HPDE6-E6E7 (cell line): ENCODE data around the gene FAM43B.
A peak's percentile ranks its signal among the peaks of the same experiment; 100 is the strongest.

Source experiments
- DNase-seq: peaks from one replicate; pipeline ENCODE4 v3.0.0; 2011; ENCODE audit warnings: missing footprints; ENCODE audit errors: extremely low spot score

FAM43B gene

DNA sequence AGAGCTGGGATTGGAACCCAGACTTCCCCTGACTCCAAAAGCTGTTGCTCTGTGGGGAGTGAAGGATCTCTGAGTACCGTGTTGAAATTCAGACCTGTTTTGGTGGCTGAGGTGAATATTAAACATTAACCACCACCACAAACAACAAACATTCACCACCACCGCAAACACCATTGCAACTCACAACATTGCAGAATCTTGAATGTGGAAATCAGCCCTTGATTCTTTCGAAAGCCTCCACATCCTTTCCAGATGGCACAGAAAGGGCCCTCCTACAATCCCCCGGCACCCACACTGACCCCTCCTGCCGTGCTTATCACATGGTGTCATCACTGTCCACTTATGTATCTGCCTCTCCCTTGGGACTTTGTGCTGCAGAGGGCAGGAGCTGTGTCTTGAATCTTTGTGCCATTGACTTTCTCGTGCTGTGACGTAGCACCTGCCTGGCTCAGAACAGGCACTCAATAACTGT is 38.0 kb downstream of the FAM43B start:
- no peak for DNase-seq

DNA sequence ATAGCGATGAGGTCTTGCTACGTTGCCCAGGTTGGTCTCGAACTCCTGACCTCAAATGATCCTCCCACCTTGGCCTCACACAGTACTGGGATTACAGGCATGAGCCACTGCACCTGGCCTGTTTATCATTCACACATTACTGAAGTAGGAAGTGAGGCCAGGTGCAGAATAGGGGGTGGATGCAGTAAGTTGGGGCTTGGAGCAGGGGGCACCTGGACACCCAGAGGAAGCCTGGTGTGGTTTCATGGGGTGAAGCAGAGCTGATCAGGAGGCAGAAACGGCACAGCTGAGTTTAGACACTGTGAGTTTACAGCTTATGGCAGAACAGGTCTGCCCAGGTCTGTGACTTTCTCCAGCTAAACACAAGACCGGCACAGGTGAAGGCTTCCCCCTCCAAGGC is 41.4 kb downstream of the FAM43B start:
- no peak for DNase-seq

DNA sequence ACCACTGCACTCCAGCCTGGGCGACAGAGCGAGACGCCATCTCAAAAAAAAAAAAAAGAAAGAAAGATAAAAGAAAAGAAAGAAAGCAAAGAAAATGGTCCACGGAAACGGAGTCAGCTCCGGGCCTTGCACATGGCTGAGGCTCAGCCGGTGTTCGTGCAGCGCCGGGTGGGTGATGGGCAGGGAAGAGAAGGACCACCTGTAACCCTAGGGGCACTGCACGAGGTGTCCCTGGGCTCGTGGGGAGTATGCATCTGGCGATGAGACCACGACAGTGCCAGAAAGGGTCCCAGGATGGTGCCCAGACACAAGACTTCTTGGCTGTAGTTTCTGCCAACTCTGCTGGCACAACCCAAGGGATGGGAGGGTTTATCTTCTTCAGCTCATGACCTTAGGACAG is 42.4 kb downstream of the FAM43B start:
- no peak for DNase-seq

DNA sequence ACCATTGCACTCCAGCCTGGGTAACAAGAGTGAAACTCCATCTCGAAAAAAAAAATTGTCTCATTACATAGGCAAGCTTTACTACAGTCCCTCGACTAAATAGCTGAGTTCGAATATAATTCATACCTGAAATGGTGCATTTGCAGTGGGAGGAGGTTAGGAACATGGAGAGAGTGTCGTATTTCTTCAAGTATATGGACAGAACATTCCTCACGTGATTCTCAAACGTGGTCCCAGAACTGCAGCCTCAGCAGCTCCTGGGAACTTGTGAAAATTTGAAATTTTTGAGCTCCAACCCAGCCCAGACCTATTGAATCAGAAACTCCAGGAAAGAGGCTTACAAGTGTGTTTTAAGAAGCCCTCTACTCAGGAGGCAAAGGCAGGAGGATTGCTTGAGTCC is 43.7 kb downstream of the FAM43B start:
- no peak for DNase-seq

DNA sequence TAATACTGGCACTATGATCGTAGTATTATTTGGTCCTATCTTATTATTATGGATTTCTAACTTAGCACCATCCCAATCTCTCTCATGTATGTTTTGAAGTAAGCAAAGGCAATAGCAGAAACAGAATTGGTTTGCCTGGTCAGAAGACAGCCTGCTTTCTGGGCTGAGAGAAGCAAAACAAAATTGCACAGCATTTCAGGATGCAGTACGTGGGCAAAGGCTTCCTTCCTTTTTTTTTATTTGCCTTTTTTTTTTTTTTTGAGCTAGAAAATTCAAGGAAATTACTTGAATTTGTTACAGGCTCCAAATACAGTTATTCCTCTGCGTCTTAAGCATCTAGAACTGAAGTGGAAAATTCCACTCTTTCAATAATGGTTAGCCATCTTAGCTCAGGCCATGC is 45.3 kb downstream of the FAM43B start:
- DNase-seq = no peak

DNA sequence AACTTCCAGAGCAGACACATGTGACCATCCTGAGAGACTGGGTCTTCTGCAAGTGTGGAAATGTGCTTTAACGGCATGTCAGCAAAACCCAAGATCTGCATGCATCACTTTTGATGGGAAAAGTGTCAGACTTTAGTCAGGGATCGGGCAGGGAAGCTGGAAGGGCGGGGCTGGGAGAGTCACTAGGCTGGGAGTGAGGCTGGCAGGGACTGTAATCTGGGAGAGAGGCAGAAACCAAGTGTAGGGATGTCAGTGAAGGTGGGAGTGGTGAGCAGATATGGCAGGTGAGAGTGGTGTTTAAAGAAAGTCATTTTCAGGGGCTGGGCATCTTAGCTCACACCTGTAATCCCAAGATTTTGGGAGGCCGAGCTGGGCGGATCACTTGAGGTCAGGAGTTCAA is 47.8 kb downstream of the FAM43B start:
- DNase-seq = no peak

DNA sequence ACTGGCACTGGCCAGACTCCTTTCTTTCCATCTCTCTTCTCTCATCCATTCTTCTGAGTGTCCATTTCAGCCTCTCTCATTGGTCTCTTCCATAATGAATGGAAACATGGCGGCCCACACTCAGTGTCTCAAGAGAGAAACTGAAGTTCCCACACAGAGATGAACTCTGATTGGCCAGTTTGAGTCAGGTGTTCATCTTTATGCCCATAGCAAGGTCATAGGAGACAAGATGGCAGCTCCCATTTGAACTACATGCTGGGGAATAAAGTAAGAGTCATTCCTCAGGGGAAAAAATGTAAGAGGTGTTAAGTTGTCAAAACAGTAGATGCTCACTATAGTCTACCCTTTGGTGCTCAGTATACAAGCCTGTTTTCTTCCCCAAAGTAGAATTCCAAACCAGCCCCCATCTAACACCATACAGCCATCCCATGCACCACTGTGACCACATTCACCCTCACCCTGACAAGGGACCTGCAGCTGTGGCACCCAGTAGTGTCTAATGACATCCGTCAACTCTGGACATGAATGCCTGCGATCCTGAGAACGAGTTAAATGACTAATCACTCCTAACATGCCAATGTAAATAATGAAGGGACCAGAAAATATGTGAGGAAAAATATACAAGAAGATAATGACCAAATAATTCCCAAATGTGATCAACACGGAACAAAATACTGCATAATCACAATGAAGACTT is 48.9 kb downstream of the FAM43B start:
- DNase-seq = no peak

DNA sequence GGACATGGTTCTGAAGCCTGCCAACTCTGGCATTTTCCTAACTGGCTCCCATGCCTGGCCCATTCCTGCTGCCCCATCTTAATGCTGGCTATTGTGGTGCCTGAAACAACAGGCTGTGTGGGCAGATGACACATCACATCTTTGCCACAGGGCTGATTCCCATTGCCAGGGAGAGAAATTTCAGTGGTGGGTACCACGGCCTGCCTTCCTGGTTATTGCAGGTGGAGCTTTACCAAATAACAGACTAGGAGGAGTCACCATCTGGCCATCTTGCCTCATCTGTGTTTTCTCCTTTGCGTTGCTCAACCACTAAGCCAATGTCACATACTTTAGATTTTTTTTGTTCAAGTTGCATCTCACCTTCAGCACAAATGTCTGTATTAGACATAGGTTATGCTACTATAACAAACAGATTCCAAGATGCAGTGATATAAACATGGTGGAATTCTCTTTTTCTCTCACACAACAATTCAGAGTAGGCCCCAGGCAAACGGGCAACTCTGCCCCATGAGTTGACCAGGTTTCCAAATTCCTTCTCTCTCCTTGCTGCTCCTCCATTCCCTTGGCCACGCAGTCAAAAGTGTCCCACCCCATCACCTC is 50.6 kb downstream of the FAM43B start:
- no peak for DNase-seq

DNA sequence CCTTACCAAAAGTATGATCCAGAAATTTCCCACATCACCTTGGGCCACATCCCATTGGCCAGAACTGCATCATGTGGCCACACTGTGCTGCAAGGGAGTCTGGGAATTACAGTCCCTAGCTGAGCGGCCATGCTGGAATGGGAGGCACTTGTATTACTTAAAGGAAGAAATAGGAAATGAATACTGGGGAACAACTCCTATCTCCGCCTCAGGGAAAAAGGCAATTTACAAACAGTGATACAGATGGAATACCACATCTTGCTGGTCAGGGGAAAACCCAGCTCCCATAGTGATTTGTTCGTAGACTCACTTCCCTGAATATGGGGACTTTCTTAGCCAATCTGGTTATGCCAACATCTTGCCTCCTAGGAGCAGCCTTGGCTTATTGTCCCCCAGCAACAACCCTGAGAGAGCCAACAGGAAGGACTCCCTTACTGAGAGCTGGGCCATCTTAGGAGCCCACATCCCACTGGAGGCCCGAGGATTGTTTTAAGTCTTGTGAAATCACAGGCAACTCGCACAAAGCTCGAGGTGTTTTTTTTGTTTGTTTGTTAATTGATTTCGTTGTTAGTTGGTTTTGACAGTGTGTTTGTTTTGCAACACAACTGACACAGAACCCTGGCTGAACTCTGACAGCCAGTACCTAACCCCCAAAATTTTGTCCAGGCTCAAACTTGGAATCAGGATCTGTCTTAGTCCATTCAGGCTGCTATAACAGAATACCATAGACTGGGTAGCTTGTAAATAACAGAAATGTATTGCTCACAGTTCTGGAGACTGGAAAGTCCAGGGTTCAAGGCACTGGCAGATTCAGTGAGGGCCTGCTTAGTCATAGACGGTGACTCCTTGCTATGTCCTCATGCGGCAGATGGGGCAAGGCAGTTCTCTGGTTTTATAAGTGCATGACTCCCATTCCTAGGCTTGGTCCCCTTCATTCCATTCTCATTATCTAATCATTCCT is 51.4 kb downstream of the FAM43B start:
- peak; percentile 70 for DNase-seq
